SK-N-SH treated with all-trans-retinoic acid at 6 μM for 48 hours (cell line): ENCODE measurements around the gene NREP.
A peak's percentile ranks its signal among the peaks of the same experiment; 100 is the strongest.

Experiments
- ATAC-seq: fragments of 200-7000 bp; cut with Tn5 transposase; 3 replicates; pipeline ENCODE4 v1.9.1; 2020; ENCODE audit warnings: mild to moderate bottlenecking, moderate library complexity
- ARNTL ChIP-seq: fragments of 450-650 bp; formaldehyde crosslinking; IDR thresholded peaks from 2 replicates; pipeline ENCODE4 v1.5.0; 2020; ENCODE audit warnings: low read depth, mild to moderate bottlenecking, moderate library complexity, borderline replicate concordance
- BACH2 ChIP-seq: fragments of 250-450 bp; sonication (Bioruptor Pico); IDR thresholded peaks from 2 replicates; pipeline ENCODE4 v1.9.0; 2021; ENCODE audit warnings: mild to moderate bottlenecking, borderline replicate concordance
- CSDC2 ChIP-seq: fragments of 250-450 bp; sonication (Bioruptor Pico); IDR thresholded peaks from 2 replicates; pipeline ENCODE4 v1.5.0; 2020; ENCODE audit warnings: mild to moderate bottlenecking, moderate library complexity
- ESRRG ChIP-seq: fragments of 250-450 bp; sonication (Bioruptor Pico); IDR thresholded peaks from 2 replicates; pipeline ENCODE4 v1.6.1; 2021; ENCODE audit warnings: mild to moderate bottlenecking
- GLIS3 ChIP-seq: fragments of 250-450 bp; sonication (Bioruptor Pico); IDR thresholded peaks from 2 replicates; pipeline ENCODE4 v1.5.0; 2020; ENCODE audit warnings: mild to moderate bottlenecking, moderate library complexity
- ISL1 ChIP-seq: fragments of 250-450 bp; sonication (Bioruptor Pico); IDR thresholded peaks from 2 replicates; pipeline ENCODE4 v2.1.2; 2022; ENCODE audit warnings: mild to moderate bottlenecking, moderate library complexity
- OSR1 ChIP-seq: fragments of 250-450 bp; sonication (Bioruptor Pico); IDR thresholded peaks from 2 replicates; pipeline ENCODE4 v1.8.0; 2022; ENCODE audit warnings: moderate library complexity, mild to moderate bottlenecking, inconsistent platforms
- PPARA ChIP-seq: fragments of 250-450 bp; sonication (Bioruptor Pico); IDR thresholded peaks from 2 replicates; pipeline ENCODE4 v1.5.0; 2020; ENCODE audit warnings: mild to moderate bottlenecking, borderline replicate concordance
- RARB ChIP-seq: fragments of 250-450 bp; sonication (Bioruptor Pico); IDR thresholded peaks from 2 replicates; pipeline ENCODE4 v1.8.0; 2021; ENCODE audit warnings: mild to moderate bottlenecking, moderate library complexity
- SNAI2 ChIP-seq: fragments of 250-450 bp; sonication (Bioruptor Pico); IDR thresholded peaks from 2 replicates; pipeline ENCODE4 v1.5.0; 2020; ENCODE audit warnings: mild to moderate bottlenecking, moderate library complexity
- TCF4 ChIP-seq: fragments of 250-450 bp; sonication (Bioruptor Pico); IDR thresholded peaks from 2 replicates; pipeline ENCODE4 v1.8.0; 2021; ENCODE audit warnings: mild to moderate bottlenecking, moderate library complexity, borderline replicate concordance
- TOX ChIP-seq: fragments of 250-450 bp; sonication (Bioruptor Pico); IDR thresholded peaks from 2 replicates; pipeline ENCODE4 v1.8.0; 2021; ENCODE audit warnings: mild to moderate bottlenecking, moderate library complexity, borderline replicate concordance
- ZC3H10 ChIP-seq: fragments of 250-450 bp; sonication (Bioruptor Pico); IDR thresholded peaks from 2 replicates; pipeline ENCODE4 v1.5.1; 2021; ENCODE audit warnings: mild to moderate bottlenecking, moderate library complexity
- ZFP3 ChIP-seq: fragments of 250-450 bp; sonication (Bioruptor Pico); IDR thresholded peaks from 2 replicates; pipeline ENCODE4 v1.5.0; 2020; ENCODE audit warnings: mild to moderate bottlenecking, moderate library complexity
- ZFP30 ChIP-seq: fragments of 450-650 bp; formaldehyde crosslinking; IDR thresholded peaks from 2 replicates; pipeline ENCODE4 v1.5.0; 2022; ENCODE audit warnings: mild to moderate bottlenecking, moderate library complexity
- ZNF565 ChIP-seq: fragments of 450-650 bp; formaldehyde crosslinking; conservative IDR thresholded peaks from 2 replicates; pipeline ENCODE4 v1.5.0; 2020; ENCODE audit warnings: low read depth, mild to moderate bottlenecking, moderate library complexity
- ZNF8 ChIP-seq: fragments of 450-650 bp; formaldehyde crosslinking; IDR thresholded peaks from 2 replicates; pipeline ENCODE4 v1.5.0; 2020; ENCODE audit warnings: mild to moderate bottlenecking, moderate library complexity
- TF ChIP-seq, protein P1 (sequence below): fragments of 250-450 bp; sonication (Bioruptor Pico); IDR thresholded peaks from 2 replicates; pipeline ENCODE4 v1.5.1; 2021; ENCODE audit warnings: mild to moderate bottlenecking, moderate library complexity
- TF ChIP-seq, protein P2 (sequence below): fragments of 250-450 bp; sonication (Bioruptor Pico); IDR thresholded peaks from 2 replicates; pipeline ENCODE4 v1.5.0; 2020; ENCODE audit warnings: mild to moderate bottlenecking, moderate library complexity
- TF ChIP-seq, protein P3 (sequence below): fragments of 250-450 bp; sonication (Bioruptor Pico); IDR thresholded peaks from 2 replicates; pipeline ENCODE4 v1.8.0; 2020; ENCODE audit warnings: mild to moderate bottlenecking, moderate library complexity, borderline replicate concordance
- TF ChIP-seq, protein P4 (sequence below): fragments of 250-450 bp; sonication (Bioruptor Pico); IDR thresholded peaks from 2 replicates; pipeline ENCODE4 v1.5.1; 2020; ENCODE audit warnings: low read depth, mild to moderate bottlenecking, moderate library complexity
- TF ChIP-seq, protein P5 (sequence below): fragments of 250-450 bp; sonication (Bioruptor Pico); IDR thresholded peaks from 2 replicates; pipeline ENCODE4 v1.8.0; 2021; ENCODE audit warnings: low read depth, mild to moderate bottlenecking, moderate library complexity, borderline replicate concordance

Gene NREP

DNA sequence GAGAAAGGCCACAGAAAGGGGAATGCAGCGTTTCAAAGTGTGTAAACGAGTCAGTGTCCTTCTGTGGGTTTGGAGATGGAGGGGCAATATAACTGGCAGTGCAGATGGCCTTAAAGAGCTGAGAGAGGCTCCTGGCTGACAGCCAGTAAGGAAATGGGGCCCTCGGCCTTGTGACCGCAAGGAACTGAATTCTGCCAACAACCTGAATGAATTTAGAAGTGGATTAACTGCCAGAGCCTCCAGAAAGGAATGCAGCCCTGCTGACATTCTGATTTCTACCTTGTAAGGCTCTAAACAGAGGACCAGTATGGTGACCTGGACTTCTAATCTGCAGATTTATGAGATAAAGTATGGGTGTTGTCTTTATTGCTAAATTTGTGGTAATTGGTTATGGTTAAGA lies 17.5 kb upstream of the NREP start:
- ATAC-seq, result peak; percentile 92
- TF ChIP-seq, protein P1, sequence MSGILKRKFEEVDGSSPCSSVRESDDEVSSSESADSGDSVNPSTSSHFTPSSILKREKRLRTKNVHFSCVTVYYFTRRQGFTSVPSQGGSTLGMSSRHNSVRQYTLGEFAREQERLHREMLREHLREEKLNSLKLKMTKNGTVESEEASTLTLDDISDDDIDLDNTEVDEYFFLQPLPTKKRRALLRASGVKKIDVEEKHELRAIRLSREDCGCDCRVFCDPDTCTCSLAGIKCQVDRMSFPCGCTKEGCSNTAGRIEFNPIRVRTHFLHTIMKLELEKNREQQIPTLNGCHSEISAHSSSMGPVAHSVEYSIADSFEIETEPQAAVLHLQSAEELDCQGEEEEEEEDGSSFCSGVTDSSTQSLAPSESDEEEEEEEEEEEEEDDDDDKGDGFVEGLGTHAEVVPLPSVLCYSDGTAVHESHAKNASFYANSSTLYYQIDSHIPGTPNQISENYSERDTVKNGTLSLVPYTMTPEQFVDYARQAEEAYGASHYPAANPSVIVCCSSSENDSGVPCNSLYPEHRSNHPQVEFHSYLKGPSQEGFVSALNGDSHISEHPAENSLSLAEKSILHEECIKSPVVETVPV, result no peak
- TF ChIP-seq ZC3H10 (CRISPR knock-in tag) (peak; percentile 55; the same call in 1 of the 2 replicates), GLIS3 (CRISPR knock-in tag) (no peak), ZFP30 (no peak), ARNTL (no peak), ZFP3 (CRISPR knock-in tag) (no peak), BACH2 (no peak), SNAI2 (no peak), PPARA (CRISPR knock-in tag) (no peak), ZNF8 (CRISPR knock-in tag) (no peak), CSDC2 (CRISPR knock-in tag) (0 out of 2 replicates have a peak, but pooled peaks have one; percentile 31), TOX (CRISPR knock-in tag) (peak; percentile 88; the same call in 1 of the 2 replicates), TCF4 (CRISPR knock-in tag) (no peak), ESRRG (CRISPR knock-in tag) (no peak), RARB (CRISPR knock-in tag) (peak; percentile 58; the same call in 1 of the 2 replicates), ISL1 (CRISPR knock-in tag) (peak; percentile 69), OSR1 (CRISPR knock-in tag) (no peak), ZNF565 (CRISPR knock-in tag) (no peak)
- TF ChIP-seq, protein P2, sequence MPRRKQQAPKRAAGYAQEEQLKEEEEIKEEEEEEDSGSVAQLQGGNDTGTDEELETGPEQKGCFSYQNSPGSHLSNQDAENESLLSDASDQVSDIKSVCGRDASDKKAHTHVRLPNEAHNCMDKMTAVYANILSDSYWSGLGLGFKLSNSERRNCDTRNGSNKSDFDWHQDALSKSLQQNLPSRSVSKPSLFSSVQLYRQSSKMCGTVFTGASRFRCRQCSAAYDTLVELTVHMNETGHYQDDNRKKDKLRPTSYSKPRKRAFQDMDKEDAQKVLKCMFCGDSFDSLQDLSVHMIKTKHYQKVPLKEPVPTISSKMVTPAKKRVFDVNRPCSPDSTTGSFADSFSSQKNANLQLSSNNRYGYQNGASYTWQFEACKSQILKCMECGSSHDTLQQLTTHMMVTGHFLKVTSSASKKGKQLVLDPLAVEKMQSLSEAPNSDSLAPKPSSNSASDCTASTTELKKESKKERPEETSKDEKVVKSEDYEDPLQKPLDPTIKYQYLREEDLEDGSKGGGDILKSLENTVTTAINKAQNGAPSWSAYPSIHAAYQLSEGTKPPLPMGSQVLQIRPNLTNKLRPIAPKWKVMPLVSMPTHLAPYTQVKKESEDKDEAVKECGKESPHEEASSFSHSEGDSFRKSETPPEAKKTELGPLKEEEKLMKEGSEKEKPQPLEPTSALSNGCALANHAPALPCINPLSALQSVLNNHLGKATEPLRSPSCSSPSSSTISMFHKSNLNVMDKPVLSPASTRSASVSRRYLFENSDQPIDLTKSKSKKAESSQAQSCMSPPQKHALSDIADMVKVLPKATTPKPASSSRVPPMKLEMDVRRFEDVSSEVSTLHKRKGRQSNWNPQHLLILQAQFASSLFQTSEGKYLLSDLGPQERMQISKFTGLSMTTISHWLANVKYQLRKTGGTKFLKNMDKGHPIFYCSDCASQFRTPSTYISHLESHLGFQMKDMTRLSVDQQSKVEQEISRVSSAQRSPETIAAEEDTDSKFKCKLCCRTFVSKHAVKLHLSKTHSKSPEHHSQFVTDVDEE (CRISPR knock-in tag), result no peak
- TF ChIP-seq, protein P3, sequence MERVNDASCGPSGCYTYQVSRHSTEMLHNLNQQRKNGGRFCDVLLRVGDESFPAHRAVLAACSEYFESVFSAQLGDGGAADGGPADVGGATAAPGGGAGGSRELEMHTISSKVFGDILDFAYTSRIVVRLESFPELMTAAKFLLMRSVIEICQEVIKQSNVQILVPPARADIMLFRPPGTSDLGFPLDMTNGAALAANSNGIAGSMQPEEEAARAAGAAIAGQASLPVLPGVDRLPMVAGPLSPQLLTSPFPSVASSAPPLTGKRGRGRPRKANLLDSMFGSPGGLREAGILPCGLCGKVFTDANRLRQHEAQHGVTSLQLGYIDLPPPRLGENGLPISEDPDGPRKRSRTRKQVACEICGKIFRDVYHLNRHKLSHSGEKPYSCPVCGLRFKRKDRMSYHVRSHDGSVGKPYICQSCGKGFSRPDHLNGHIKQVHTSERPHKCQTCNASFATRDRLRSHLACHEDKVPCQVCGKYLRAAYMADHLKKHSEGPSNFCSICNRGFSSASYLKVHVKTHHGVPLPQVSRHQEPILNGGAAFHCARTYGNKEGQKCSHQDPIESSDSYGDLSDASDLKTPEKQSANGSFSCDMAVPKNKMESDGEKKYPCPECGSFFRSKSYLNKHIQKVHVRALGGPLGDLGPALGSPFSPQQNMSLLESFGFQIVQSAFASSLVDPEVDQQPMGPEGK, result peak; percentile 69
- TF ChIP-seq, protein P4, sequence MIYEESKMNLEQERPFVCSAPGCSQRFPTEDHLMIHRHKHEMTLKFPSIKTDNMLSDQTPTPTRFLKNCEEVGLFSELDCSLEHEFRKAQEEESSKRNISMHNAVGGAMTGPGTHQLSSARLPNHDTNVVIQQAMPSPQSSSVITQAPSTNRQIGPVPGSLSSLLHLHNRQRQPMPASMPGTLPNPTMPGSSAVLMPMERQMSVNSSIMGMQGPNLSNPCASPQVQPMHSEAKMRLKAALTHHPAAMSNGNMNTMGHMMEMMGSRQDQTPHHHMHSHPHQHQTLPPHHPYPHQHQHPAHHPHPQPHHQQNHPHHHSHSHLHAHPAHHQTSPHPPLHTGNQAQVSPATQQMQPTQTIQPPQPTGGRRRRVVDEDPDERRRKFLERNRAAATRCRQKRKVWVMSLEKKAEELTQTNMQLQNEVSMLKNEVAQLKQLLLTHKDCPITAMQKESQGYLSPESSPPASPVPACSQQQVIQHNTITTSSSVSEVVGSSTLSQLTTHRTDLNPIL (CRISPR knock-in tag), result no peak
- TF ChIP-seq, protein P5, sequence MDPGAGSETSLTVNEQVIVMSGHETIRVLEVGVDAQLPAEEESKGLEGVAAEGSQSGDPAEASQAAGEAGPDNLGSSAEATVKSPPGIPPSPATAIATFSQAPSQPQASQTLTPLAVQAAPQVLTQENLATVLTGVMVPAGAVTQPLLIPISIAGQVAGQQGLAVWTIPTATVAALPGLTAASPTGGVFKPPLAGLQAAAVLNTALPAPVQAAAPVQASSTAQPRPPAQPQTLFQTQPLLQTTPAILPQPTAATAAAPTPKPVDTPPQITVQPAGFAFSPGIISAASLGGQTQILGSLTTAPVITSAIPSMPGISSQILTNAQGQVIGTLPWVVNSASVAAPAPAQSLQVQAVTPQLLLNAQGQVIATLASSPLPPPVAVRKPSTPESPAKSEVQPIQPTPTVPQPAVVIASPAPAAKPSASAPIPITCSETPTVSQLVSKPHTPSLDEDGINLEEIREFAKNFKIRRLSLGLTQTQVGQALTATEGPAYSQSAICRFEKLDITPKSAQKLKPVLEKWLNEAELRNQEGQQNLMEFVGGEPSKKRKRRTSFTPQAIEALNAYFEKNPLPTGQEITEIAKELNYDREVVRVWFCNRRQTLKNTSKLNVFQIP (CRISPR knock-in tag), result no peak

DNA sequence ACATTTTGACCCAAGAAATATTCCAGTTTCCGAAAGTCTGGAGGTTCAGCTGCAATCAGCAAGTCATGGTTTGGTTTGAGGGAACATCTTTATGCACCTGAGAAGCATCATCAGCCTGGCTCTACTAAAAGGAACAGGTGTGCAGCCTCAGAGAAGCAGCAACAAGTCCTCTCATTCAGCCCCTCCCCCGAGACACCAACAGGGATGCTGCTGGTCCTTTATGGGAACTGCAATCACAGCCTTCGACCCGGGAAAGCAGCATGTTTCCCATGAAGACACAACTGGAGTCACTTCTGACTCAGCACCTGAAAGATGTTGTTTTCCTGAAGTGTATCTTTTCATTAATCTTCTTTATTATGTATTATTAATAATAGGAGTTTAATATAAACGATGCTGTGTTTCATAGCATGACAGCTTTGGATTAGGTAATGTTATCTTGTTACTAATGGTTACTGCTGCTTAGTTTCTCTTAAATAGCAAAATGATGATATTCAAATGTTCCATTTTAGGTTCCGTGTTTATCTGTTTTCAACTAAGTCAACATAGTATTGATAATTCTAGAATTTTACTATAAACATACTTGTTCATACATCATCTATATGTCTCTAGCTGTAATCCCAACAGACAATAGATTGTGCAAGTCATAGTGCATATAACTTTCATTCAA lies 15.6 kb upstream of the NREP start:
- TF ChIP-seq BACH2 (no peak), ZFP30 (no peak), PPARA (CRISPR knock-in tag) (no peak)
- TF ChIP-seq, protein P2 (CRISPR knock-in tag), result no peak
- TF ChIP-seq, protein P3, result no peak
- TF ChIP-seq, protein P5 (CRISPR knock-in tag), result 0 out of 2 replicates have a peak, but pooled peaks have one; percentile 24
- no peak for ATAC-seq
